IPS DF 4.7 (cell line): ENCODE data around the gene FAM120B.
"Not testable (repeated sequence)": the region's sequence is repeated elsewhere in the genome, so short reads cannot be mapped to it uniquely, and the experiment has no call there.

Experiments used
- DNase-seq: peaks from one replicate; pipeline ENCODE4 v3.0.0-alpha.2; 2013; ENCODE audit warnings: low spot score; ENCODE audit errors: extremely low read depth

Gene FAM120B, protein sequence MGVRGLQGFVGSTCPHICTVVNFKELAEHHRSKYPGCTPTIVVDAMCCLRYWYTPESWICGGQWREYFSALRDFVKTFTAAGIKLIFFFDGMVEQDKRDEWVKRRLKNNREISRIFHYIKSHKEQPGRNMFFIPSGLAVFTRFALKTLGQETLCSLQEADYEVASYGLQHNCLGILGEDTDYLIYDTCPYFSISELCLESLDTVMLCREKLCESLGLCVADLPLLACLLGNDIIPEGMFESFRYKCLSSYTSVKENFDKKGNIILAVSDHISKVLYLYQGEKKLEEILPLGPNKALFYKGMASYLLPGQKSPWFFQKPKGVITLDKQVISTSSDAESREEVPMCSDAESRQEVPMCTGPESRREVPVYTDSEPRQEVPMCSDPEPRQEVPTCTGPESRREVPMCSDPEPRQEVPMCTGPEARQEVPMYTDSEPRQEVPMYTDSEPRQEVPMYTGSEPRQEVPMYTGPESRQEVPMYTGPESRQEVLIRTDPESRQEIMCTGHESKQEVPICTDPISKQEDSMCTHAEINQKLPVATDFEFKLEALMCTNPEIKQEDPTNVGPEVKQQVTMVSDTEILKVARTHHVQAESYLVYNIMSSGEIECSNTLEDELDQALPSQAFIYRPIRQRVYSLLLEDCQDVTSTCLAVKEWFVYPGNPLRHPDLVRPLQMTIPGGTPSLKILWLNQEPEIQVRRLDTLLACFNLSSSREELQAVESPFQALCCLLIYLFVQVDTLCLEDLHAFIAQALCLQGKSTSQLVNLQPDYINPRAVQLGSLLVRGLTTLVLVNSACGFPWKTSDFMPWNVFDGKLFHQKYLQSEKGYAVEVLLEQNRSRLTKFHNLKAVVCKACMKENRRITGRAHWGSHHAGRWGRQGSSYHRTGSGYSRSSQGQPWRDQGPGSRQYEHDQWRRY

DNA sequence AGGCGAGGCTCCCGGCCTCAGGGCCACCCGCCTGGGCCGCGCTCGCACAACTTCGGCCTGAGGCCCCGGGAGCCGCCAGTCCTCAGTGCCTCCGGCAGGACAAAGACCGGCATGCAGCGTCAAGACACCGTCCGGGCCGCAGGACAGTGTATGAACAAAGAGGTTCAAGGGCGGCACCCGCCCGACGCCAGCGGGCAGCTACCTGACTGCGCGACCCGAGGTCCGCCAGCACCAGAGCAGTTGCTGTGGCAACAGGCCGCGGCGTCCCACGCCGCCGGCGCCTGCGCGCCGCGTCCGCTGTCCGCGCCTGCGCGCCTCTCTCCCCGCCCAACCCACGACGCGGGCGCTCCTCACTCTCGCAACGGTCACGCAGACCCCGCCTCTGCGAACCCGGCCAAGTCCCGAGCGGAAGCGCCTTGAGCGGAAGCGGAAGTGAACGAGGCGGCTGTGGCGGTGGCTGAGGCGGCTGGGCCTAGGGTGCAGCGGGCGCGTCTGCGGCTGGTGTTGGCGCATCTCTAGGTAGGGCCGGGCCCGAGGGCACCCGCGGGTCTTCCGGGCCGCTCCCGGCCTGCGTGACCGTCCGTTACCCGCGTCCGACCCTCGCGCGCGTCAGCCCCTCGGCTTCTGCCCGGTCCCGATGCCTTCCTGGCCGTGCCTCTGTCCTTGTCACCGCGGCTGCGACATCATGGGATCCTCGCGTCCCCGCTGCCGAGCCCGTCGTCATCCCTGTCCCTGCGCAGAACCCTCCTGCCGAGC lies at the start of gene FAM120B:
FAM120B (plus strand) TSS at position 435 of the 756 bp plus-strand sequence. CDS start 10,633 bp downstream, outside the sequence.
- DNase-seq, result no peak

DNA sequence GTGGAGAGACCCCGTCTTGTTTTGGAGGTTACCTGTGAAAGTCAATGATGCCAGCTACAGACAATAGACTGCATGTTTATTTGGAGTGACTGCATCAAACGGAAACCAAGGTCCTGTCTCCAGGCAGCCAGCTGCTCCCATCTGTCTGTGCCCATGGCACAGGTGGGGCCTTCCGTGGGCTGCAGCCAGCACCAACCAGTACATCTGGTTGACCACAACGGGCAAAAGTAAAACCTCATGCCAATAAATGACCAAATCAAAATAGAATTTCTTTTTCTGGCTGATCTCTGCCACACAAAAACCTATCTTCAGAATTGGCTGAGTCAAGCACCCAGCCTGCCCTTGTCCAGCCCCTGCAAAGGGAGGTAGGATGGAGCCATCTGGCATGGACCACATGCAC lies 49.2 kb upstream of the FAM120B start:
- no peak for DNase-seq

DNA sequence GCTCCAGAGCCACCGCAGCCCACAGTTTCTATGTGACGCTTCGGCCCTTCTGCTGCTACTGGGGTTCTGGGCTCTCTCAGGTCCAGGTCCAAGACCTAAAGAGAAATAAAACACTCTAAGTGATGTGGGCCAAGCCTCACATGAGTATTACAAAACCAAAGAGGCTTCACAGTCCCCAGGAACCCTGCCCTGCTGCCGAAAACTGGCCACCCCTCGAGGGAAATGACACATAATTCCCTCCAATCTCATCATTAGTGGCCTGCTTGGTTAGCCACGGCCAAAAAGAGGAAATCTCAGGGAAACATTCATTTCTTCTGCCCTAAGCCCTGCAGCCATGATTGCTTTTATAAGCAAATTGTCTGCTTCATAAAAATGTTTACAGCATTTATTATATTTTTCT lies 48.2 kb upstream of the FAM120B start:
- DNase-seq, result no peak

DNA sequence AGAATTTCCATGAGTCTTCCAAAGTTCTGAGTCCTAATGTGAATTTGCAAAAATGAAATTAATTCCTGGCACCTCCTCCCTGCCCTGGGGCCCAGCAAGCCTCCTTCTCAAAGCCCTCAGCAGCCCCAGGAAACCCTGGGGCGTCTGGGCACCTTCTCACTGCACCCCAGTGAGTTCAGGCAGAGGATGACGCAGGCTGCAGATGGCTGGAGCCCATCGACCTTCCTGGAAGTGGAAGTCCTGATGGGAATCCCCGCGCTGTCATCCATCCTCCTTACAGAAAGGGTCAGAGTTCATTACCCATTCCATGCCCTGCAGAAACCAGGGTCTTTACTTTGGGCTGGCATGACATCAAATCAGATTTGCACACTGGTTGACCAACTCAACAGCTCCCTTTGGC lies 47.3 kb upstream of the FAM120B start:
- DNase-seq, result no peak

DNA sequence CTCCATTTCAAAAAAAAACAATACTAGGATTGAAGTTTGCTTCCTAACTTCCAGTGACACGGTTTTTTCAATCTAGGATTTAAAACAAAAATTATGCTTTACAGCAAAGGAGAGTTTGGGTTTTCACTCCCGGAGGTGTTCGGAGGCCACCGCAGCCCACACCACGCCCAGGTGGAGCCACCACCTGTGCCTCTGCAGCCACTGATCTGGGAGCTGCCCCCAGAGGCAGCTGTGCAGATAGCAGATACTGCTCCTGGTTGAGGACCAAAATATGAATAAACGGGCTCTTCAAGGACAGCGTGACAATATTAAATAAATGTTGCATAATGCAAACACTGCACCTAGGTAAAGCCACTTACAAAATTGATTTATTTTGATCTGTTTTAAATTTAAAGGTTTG lies 45.9 kb upstream of the FAM120B start:
- DNase-seq, result no peak

DNA sequence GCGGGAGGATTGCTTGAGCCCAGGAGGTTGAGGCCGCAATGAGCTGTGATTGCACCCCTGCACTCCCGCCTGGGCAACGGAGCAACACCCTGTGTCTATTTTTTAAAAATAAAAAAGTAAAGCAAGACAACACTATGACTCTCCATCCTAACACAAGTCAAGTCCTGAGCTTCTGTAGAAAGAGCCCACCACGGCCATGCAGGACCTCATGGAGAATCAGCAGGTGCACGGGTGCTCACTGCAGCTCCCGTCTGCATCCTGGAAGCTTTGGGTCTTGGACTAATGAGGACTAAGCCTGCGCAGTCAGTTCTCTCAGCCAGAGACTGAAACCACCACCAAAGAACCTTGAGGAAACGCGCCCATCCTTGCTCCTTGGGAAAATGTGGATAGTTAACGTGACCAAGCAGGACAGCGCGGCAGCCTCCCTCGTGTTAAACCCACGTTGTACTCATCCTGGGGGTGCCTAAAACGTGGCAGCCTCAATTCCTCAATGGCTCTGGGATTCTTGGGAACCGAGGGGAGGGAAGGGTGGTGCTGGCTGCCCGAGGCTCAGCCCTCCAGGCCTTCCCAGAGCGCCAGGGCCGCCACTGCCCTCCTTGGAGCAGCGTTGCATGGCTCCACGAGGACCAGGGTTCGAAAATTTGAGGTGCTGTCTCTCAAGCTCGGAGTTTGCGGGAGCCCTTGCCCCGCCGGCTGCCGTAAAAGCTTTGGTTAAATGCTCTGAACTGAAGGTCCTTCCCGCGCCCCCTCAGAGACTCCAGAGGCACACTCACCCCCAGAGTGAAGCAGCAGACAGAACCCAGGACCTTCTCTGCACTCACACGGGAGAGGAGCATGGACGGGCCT lies 44.7 kb upstream of the FAM120B start:
- no peak for DNase-seq

DNA sequence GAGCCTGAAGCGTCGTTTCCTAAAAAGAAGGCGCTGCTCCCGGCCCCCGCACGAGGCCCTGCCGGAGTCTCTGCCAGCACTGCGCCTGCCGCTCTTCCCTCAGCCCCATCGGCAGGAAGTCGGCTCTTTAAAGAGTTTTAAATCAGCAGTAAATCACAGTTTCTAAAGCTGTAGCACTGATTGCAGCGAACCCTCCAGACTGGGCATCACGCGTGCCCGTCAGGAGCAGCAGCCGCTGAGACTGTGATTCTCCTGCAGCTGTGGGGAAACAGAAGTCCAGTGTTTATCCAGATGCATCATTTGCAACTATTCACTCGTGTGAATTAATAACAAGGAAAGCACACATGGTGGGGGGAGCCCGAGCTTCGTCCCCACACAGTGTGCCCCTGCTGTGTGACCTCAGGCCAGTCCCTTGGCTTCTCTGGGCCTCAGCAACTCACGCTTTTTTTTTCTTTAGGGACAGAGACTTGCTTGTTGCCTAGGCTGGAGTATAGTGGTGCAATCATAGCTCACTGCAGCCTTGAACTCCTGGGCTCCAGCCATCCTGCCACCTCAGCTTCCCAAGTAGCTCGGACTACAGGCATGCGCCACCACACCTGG lies 44.0 kb upstream of the FAM120B start:
- no peak for DNase-seq

DNA sequence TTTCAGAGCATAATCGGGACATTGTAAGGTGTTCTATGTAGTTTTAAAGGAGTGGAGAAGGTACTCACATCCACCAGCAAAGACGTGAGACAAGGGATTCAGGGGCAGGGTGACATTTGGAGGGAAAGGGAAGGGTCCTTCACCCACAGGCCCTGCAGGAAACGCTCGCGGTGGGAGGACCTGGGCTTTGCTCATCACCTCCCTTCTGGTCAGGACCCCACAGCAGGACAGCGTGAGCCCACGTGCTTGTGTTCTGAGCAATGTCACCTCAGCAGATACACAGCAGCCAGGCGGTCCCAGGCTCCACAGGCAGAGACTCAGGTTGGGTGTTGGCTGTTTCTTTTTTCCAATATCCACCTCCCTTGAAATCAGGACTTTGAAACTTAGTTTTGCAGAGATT lies 43.1 kb upstream of the FAM120B start:
- no peak for DNase-seq

DNA sequence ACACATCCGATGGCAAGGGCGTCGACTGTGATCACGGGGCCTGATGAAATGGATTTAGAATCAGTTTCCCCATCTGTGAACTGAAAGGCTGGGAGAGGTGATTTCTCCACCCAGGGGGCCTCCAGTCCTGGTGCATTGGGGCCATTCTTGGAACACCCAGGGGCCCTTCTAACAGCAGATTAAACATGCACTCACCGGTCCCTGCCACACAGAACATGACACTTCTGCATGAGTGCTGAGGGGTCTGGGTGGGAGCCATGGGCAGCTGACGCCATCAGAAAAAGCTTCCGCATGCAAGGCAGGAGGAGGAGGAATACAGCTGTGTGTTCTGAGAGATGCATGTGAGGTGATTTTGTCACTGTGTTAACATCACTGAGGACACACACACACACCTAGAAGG lies 42.5 kb upstream of the FAM120B start:
- DNase-seq, result no peak

DNA sequence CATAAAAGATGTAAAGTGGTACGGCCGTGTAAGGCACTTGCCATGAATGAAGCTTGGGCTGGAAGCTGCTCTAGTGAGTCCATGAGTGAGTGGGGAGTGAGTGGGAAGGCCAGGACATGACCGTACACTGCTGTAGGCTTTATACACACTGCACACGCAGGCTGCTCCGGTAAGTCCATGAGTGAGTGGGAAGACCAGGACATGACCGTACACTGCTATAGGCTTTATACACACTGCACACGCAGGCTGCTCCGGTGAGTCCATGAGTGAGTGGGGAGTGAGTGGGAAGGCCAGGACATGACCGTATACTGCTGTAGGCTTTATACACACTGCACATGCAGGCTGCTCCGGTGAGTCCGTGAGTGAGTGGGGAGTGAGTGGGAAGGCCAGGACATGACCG lies 41.9 kb upstream of the FAM120B start:
- not testable (repeated sequence) for DNase-seq

DNA sequence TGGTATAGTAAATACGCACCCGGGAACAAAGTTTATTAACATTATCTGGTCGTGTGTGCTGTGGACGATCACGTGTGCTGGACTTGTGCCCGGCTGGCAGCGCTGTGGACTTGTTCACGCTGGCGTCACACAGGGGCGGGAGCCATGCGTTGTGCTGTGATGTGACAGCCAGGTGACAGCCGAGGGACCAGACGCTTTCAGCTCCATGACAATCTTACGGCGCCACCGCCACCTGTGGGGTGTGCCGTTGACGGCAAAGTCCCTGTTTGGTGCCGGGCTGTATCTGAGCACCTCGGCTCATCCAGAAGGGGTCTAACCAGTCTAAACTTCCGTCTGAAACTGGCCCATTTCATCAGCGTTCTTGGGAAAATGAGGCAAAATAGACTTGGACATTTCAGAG lies 40.9 kb upstream of the FAM120B start:
- DNase-seq, result no peak

DNA sequence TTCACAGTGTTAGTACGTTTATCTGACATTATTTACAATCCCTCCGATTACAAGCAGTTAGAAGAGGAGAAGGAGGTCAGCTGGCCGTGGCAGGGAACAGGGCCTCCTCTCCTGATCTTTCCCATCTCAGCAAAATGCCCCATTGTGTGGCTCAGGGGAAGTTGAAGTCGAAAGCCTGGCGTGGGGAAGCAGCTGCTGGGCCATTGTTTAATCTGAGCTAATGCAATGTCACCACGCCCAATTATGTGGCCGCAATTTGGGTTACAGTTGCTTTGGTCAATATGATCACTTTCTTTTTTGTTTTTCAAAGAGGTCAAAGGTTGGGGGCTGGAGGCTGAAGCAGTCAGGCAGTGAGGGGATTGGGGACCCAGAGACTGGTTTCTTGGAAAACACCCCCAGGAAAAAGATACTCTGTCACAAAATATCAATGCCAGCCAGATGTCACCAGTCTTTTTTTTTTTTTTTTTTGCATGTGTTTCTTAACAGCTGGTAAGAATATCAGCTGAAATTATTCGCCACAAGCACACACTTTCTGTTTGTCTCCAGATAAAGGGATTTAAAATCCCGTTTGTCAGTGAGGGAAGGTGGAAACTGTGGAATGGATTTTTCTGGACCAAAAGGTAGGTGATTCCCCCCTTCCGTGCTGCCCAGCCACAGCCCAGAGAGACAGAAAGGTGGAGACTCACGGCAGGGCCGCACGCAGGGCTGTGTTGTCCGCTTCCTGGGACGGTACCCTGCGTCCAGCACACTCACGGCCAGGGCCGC lies 40.3 kb upstream of the FAM120B start:
- DNase-seq, result no peak

DNA sequence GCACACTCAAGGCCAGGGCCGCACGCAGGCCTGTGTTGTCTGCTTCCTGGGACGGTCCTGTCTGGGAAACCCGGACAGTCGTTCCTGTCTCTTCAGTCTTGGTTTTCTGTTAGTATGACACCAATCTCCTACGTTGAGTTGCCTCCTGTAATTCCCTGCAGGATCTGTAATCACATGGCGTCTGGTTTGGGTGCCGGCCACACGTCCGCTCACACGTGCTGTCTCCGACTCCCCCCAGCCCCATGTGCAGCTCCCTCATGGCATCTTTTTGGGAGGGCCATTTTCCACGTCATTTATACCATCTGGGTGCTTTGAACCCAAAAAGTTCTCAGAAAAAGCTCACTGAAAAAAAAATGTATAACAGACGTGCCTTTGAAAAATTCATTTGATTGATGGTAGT lies 38.9 kb upstream of the FAM120B start:
- DNase-seq, result no peak

DNA sequence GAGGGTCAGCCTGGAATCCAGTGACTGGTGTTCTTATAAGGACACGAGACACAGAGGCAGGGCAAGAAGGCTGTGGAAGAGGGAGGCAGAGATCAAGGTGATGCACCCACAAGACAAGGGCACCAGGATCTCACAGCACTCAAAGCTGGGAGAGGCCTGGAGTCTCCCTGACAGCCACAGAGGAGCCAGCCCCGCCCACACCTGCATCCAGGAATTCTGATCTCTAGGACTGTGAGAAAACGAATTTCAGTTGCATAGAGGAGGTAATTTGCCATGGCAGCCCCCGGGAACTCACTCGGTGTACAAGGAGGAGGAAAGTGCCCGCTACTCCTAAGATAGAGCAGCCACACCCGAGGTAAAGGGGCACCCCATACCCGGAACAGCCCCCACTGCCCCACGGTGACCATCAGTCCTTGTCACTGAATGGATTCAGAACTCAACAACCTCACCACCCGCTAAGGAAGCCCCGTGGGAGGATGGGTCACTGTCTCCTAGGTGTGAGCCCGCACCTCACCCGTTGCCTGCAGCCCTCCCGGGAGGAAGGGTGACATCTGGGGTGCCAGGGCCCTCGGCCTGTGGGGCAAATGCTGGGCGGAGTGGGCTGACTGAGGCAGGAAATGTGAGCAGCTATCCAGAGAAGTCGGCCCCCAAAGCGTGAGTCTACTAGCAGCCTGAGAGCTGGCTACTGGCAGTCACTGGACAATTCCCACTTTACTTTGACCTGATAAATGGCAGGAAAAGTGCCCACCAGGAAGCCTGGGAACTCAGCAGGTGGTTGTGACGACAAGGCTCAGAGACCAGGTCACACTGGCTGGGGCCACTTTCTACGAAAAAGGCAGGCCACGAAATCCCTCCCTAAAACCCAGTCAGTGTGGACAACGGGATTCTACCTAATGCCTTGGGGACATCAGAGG lies 38.1 kb upstream of the FAM120B start:
- no peak for DNase-seq

DNA sequence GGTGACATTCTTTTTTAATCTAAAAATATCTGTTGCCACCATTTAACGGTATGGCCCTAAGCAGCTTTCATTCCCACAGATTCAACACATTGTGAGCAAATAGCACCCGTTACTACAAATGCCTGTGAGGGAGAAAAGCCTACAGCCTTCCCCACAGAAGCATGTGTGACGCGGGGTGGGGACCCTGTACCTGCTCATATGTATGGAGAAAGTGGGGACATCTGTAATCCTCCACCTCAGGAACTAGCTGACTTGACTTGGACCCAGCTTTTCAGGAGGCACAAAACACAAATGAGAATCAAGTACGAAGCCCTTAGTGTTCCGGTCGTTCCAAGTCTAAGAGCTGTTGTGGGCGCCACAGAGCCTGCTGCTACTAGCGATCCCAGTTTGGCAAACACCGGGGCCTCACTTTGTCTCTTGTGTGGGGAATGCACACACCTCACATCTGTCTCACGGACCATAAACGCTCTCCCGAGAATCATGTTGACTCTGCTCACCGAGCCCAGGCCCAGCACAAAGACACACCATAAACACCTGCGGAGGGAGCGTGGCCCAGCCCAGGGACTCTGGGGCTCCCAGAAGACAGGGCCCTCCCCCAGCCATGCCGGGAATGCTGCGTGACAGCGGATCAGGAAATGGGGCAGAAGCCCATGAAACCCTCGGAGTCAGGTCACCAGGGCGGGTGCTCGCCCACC lies 37.3 kb upstream of the FAM120B start:
- DNase-seq, result no peak

DNA sequence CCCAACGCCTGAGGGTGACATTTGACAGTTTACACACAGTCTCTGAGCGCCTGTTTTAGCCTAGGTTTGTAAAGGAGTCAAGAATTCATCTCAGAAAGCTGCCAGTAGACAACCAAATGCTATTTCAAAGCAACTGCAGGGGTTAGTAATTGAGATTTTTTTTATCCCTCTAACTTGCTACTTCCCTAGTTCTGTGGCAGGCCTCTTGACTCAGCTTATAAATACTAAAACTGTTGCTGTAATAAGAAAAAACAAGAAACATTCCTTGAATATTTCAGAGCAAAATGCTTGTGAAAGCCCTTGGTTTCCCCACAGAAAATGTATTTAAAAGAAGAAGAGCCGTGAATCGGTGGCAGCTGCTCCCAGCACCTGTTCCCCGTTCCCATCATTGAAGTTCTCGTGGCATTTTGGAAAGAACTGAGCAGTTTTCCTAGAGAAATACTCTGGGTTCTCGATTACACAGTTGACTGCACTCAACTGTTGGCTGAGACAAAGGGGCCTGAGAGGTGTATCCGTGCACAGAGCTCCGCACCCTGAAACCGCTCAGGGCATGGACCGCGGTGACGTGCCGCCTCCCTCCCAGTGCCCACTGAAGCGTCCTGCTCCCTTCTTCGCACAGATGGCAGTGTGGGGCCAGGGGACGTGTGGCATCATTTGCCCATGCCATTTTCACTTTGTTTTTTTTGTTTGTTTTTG lies 36.6 kb upstream of the FAM120B start:
- no peak for DNase-seq

DNA sequence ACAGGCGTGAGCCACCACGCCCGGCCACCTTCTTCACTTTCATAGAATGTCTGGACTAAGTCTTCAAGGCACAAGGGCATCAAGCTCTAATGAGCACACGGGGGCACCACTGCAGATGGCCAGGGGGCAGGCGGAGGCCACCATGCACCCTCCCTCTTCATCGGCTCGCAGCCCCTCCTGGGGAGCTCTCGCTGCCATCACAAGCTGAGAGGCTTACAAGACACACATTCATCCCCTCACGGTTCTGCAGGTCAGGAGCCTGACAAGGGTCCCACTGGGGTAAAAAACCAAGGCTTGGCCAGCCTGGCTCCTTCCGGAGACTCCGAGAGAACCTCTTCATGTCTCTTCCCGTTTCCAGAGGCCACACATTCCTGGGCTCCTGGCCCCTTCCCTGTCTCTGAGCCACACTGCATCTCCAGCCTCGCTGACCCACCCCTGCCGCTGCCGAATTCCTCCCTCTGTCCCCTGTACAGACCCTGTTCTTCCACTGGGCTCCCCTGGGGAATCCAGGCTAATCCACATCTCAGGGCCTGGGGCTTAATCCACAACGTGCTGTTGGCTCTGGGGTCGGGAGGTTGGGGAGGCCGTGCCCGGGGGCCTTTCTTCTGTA lies 35.5 kb upstream of the FAM120B start:
- DNase-seq, result no peak
